SK-MEL-5 (cell line): ENCODE measurements around the gene CELSR3. TPM values are rescaled to one million over a fixed set of nuclear protein-coding genes. Genes with fewer than 3 reads are reported as not detected.

Experiments
- DNase-seq: peaks from one replicate; pipeline ENCODE4 v3.0.0-alpha.2; 2016; ENCODE audit warnings: low read depth, low spot score
- in situ Hi-C: cut with HindIII; loops from 2 replicates; pipeline ENCODE4 v1.10.0; 2016; ENCODE audit warnings: low sequenced_read_pairs, high pct_unique_total_duplicates, low pct_unique_long_range_greater_than_20kb
- total RNA-seq: library from RNA; depleted of rRNA; stranded (reverse); fragments of >200 nt; shearing (Covaris generic); gene quantifications from 2 replicates; pipeline ENCODE4 v1.2.3, GENCODE V29; 2014

Gene CELSR3
- total RNA-seq, 1 experiment from 2014 or later, result 3.2 TPM

DNA sequence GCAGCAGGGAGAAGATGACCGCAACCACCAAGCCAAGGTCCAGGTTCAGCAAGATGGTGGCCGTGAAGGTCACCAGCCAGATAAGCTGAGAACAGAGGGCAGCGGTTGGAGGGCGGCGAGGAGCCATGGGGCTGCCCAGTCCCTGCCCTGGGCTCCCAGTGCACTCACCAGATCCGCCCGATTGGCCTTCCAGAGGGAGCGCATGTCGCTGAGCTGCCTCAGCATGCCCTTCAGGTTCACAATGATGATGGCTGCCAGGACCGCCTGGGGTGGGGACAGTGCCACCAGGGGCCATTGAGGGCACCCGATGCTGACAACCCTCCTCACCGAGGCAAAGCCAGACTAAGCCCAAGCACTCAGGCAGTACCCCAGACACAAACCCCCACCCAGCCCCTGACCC is 32.8 kb downstream of the CELSR3 start:
- in situ Hi-C loops, result no loop called here
- DNase-seq, result no peak

GRCh38 chr3:48628277-48629017 is 34.2 kb downstream of the CELSR3 start:
- no peak for DNase-seq
- in situ Hi-C loops, result no loop called here

DNA sequence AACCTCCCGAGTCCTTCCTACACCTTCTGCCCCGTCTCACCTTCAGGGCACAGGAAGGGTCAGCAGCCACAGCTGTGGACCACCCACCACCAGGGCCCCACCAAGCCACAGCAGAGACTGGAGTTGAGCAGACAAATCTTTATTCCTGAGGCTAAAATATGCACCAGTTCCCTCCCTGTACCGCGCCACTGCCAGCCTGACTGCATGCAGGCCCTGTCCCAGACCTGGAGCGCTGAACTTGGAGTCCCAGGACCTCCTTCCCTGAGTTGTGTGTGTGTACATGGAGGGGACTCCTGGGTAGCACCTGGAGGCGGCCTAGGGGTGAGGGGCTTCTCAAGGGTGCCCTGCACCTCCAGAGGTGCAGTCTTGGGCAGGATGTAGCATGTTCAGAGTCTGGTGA is 37.1 kb downstream of the CELSR3 start:
- no peak for DNase-seq
- in situ Hi-C loops, result no loop called here

GRCh38 chr3:48624767-48625166 is 37.9 kb downstream of the CELSR3 start:
- no peak for DNase-seq
- in situ Hi-C loops, result no loop called here

- DNase-seq, result no peak
- in situ Hi-C loops, result no loop called here
Observed at GRCh38 chr3:48623851-48624547, 38.7 kb downstream of the CELSR3 start.

GRCh38 chr3:48621461-48621869 is 41.2 kb downstream of the CELSR3 start, which contains the start of gene TMEM89:
Gene TMEM89 (minus strand): TSS chr3:48621769. CDS start chr3:48621756, 13 bp downstream.
- no peak for DNase-seq
- in situ Hi-C loops, result no loop called here

DNA sequence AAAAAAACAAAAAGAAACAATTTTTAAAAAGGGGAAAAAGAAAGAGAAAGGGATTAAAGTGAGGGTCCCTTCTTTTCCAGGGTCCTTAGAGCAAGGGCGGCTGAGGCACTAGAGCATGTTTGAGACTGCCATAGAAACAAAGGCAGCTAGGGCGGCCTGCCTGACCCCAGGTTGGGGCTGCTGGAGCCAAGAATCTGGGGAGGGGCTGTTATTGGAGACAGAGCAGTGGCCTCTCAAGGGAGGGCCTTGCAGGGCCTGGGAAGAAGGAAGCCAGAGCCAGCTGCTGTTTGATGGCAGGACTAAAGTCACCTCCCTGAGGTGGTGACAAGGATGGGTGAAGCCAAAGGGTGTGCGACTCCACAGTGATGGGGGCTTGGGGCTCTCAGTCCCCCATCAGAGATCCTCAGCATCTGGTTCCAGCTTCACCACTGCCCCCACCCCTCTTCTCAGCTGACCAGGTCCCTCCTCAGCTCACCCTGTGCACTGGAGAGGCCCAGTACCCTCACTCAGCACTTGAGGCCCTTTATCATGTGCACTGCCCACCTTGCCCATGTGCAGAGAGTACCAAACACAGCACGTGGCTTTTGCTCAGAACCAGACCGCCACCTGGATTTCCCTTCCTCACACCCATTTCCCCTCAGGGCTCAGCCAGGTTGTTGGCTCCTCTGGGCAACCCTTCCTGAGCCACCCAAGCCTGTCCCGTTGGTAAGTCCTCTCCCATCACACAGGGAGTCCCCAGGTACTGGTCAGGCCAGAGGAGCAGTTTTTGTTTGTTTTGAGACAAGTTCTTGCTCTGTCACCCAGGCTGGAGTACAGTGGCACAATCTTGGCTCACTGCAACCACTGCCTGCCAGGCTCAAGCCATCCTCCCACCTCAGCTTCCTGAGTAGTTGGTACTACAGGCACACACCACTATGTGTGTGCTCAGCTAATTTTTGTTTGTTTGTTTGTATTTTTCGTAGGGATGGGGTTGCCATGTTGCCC is 42.9 kb downstream of the CELSR3 start:
- in situ Hi-C loops, result no loop called here
- no peak for DNase-seq

DNA sequence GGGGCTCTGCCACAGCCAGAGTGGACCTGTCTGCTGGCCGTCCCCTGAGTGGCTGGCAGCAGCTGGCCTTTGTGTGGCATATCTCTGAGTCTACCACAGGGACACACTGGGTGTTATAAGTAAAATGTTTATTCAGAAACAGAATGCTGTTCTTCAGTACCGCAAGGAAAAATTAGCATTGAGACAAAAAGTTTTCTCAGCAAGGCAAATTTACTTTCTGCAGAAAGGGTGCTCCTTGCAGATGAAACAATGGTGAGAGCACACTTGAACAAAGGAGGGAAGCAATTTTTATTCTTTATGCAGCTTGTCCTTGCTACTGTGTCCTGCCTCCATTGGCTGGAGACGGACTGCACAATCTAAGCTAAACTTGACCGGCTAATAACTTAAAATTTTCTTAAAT is 45.1 kb downstream of the CELSR3 start:
- DNase-seq, result no peak
- in situ Hi-C loops, result no loop called here

- no peak for DNase-seq
- in situ Hi-C loops, result no loop called here
Observed at GRCh38 chr3:48614044-48614443, 48.6 kb downstream of the CELSR3 start.

DNA sequence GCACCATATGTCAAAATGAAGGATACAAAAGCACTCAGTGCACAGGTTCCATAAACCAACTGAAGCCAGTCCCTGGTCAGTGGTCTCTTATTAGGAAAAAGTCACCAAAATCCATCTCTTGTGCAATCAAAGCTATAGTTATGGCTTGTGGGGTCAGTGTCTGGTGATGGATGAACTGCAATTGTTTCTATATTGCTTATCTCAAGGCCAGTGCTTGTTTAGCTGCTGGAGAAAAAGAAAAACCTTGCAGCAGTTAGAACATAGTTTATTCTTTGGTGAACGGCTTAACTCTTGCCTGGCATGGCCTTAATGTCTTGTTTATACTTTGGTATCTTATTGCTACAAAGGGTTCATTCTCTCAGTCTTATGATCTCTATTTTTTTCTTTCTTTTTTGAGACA is 50.4 kb downstream of the CELSR3 start:
- in situ Hi-C loops, result no loop called here
- peak; percentile 28 for DNase-seq

GRCh38 chr3:48609088-48610005 is 53.3 kb downstream of the CELSR3 start, which contains the start of gene UQCRC1:
Gene UQCRC1 (minus strand): TSS chr3:48609646. CDS start chr3:48609620, 26 bp downstream.
- peak; percentile 93 for DNase-seq
- in situ Hi-C loops, result no loop called here

DNA sequence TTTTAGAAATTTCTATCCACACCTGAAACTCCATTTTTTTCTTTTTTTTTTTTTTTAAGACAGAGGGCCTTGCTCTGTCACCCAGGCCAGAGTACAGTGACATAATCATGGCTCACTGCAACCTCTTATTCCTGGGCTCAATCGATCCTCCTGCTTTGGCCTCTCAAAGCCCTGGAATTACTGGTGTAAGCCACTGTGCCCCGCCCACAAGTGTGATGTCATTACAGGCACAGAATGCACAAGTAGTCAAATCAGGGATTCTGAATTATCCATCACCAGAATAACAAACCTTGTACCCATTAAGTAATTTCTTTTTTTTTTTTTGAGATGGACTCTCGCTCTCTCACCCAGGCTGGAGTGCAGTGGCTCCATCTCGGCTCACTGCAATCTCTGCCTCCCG is 55.2 kb downstream of the CELSR3 start:
- peak; percentile 43 for DNase-seq
- in situ Hi-C loops, result no loop called here

DNA sequence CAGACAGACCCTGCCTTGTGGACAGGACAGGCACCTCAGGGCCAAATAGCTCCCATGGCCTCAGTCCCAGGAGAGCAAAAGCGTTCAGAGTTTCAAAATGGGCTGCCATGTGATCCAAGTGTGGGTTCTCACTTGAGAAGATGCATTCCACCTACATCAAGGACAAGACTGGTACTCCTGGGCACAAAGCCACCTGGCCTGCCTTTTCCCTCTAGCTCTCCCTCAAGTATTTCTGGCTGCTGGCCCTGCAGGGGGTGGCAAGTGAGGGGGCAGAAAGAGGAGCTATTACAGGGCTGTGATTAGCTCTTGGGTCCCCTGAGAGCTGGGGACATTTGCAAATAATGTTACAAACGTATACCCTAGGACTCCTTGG is 61.1 kb downstream of the CELSR3 start:
- DNase-seq, result no peak
- in situ Hi-C loops, result no loop called here

GRCh38 chr3:48600711-48601621 is 61.7 kb downstream of the CELSR3 start:
- no peak for DNase-seq
- in situ Hi-C loops, result no loop called here

GRCh38 chr3:48599509-48600285 is 63.0 kb downstream of the CELSR3 start:
- DNase-seq, result no peak
- in situ Hi-C loops, result no loop called here
